Peyer's patch (tissue), 4 donors: ENCODE results near the gene NMT1.

ENCODE experiments used
- CTCF ChIP-seq, 6 experiments: fragments of 450-650 bp in 4 of 6; fragments of 200-600 bp in 2 of 6; sonication (generic) in 1 of 6; IDR thresholded peaks; one replicate each; pipeline ENCODE4 v1.5.1; 2017 to 2019; ENCODE audit warnings: antibody characterized with exemption in 6 of 6, mild to moderate bottlenecking in 3 of 6, moderate library complexity in 1 of 6
- POLR2A ChIP-seq, 2 donors: fragments of 450-650 bp; IDR thresholded peaks; one replicate each; pipeline ENCODE4 v1.5.1; 2017; ENCODE audit warnings: antibody characterized with exemption in 2 of 2, mild to moderate bottlenecking in 2 of 2, moderate library complexity in 2 of 2

- no peak for TF ChIP-seq CTCF (IDR thresholded peaks at IDR 0.05)
- TF ChIP-seq POLR2A (IDR thresholded peaks at IDR 0.05), result no peak
Observed at GRCh38 chr17:45121055-45121454, 59.9 kb downstream of the NMT1 start.
